Kidney capillary endothelial cell (primary cell): ENCODE measurements around the gene IRF1.
"Not testable (repeated sequence)": the region's sequence is repeated elsewhere in the genome, so short reads cannot be mapped to it uniquely, and the experiment has no call there.

Experiments
- DNase-seq: peaks from one replicate; pipeline ENCODE4 v3.0.0-alpha.2; 2018; ENCODE audit warnings: low spot score

IRF1 gene, protein sequence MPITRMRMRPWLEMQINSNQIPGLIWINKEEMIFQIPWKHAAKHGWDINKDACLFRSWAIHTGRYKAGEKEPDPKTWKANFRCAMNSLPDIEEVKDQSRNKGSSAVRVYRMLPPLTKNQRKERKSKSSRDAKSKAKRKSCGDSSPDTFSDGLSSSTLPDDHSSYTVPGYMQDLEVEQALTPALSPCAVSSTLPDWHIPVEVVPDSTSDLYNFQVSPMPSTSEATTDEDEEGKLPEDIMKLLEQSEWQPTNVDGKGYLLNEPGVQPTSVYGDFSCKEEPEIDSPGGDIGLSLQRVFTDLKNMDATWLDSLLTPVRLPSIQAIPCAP

GRCh38 chr5:132490484-132491367 lies at the start of gene IRF1:
Gene IRF1 (minus strand): TSS chr5:132490773. CDS start chr5:132489478, 1,295 bp downstream.
- peak; percentile 88 for DNase-seq

DNA sequence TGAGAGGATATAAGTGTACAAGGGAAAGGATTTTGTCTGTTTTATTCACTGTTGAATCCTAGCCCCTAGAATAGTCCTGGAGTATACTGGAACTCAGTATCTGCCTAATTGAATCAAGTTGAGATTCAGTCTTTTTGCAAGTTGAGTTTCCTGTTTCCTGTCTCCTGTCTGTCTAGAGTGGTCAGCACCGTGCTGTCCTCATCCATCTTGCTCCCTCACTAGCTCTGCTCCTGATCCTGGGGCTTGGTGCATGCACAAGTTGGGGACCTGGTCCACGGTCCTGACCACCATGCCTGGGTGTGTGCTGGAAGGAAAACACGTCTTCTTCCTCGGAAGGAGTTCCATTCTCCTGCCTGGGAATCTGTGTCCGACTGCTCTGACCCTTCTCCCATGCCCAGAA lies 49.6 kb upstream of the IRF1 start:
- no peak for DNase-seq

- no peak for DNase-seq
Observed at GRCh38 chr5:132539716-132540115, 49.1 kb upstream of the IRF1 start.

DNA sequence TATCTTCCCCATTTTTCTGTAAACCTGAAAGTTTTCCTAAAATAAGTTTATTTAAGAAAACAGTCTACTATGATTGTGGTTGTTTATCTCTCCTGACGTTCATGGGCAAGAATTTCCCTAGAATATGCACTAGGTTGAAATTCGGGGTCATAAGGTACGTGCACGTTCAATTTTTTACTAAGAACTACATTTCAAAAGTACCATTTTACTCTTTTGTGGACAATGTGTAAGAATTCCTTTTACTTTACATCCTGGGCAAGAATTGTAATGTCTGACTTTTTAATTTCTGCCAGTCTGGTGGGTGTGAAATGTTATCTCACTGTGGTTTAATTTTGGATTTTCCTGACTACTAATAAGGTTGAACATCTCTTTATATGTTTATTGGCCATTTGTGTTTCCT lies 40.4 kb upstream of the IRF1 start:
- DNase-seq = no peak

DNA sequence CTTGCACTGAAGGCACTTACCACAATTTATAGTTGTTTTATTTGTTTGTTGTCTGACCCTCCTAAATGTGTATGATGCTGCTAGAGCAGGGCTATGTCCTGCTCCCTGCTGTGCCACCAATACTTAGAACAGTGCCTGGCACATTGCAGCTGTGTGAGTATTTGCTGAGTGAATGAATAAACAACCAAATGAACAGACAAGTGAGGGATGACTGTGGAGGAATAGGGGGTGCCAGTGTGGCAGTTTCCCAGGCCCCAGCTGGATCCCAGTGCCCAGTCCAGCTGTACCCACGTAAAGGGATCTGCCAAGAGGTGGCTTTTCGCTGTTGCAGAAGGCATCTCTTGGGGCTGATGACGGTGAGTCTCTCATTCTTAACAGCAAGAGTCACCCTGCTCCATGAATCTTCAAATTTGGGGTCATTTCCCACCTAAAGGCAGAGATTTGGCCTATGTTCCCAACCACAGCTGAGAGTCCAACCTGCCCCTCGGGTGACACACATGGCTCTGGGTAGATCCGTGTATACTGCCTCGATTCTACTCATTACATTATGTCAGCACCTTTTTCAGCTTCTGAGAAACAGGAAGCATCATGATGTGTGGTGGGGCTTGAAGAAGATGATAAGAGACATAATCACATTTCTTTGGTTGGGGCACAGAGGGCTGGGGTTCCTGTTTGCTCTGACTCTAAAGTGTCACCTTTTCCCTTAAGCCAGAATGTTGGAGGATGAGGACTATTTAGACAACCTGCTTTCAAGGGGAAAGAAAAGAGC lies 38.5 kb upstream of the IRF1 start:
- DNase-seq = no peak

- DNase-seq = no peak
Observed at GRCh38 chr5:132528021-132528420, 37.4 kb upstream of the IRF1 start.

GRCh38 chr5:132526974-132527564 lies 36.5 kb upstream of the IRF1 start:
- no peak for DNase-seq

DNA sequence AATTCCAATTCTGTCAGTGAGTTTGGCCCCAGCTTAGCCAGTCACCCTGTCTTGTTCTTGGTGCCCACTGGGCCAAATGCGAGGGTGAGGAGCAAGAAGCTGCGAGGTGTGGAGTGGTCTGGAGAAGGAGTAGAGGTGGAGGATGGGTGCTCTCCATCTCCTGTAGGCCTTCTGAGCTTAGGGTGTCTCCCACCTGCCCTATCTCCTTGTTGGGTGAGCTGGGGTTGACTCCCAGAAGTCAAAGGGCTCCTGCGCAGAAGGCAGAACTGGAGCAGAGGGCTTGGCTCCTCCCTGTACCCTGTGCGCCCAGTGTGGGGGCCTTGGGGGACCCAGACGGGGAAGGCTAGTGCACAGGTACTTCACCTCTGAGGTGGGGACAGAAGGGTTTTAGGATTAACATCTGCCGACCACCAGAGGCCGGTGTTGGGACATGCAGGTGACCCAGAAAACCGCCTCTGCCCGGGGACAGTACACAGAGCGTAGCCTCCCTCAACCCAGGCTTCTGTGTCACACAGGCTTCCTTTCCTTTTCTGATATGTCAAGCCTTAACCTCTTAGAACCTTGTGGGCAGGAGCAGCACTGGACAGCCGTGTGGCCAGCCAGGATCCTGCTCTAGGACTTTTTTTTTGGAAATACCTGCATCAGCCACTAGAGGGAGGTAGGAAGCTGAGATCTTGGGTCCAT lies 35.9 kb upstream of the IRF1 start:
- DNase-seq = peak; percentile 55

- DNase-seq = no peak
Observed at GRCh38 chr5:132525299-132525724, 34.7 kb upstream of the IRF1 start.

- not testable (repeated sequence) for DNase-seq
Observed at GRCh38 chr5:132524877-132525276, 34.3 kb upstream of the IRF1 start.

GRCh38 chr5:132522067-132522466 lies 31.5 kb upstream of the IRF1 start:
- not testable (repeated sequence) for DNase-seq

GRCh38 chr5:132513618-132514336 lies 23.2 kb upstream of the IRF1 start:
- not testable (repeated sequence) for DNase-seq

DNA sequence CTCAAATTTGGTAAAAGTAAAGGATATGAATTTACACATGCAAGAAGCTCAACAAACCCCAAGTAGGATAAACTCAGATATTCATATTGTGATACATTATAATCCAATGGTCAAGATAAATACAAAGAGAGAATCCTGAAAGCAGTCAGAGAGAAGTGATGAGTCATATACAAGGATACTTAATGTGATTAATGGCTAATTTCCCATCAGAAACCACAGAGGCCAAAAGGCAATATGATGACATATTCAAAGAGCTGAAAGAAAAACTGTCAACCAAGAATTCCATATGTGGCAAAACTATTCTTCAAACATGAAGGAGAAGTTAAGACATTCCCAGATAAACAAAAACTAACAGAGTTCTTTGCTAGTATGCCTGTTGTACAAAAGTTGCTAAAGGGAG lies 19.5 kb upstream of the IRF1 start:
- DNase-seq = peak; percentile 63

DNA sequence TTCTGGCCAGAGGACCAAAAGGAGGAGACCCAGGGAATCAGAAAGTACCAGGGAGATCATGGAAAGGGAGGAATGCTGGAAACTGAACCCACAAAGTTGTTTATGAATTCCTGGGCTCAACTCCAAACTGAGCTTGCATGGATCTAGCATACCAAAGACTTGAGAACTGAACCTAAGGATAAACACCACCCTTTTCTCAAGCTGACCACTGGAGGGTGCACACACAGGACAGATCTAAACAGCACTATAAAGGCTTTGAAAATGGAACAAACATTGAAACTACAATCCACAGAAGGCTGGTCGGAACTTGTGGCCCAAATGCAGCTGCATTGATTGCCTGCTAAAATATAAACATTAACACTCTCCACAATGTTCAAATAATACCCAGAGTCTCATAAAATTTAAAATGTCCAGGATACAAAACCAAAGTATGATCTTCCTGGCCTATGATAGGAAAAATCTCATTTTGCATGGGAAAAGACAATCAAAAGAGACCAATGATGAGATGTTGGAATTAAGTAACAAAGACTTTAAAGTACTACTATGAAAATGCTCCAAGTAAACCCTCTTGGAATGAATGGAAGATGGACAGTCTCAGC lies 15.6 kb upstream of the IRF1 start:
- peak; percentile 53 for DNase-seq

DNA sequence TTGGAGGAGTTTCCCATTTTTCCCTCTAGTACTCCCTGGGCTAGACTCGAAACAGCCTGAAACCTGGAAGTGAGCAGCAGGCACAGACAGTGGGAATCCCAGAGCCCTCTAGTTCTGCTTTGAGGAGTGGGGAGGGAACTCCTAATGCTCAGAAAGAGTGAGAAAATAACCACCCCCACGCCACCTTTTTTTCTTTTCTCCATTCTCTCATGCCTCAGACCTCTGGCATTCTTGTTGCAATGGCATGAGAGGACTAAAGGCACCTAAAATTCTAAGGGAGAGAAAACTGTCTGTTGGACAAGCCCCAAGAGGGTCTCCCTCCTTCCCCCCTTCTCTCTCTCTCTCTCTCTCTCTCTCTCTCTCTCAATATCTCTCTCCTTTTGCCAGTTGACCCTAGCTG lies 15.1 kb upstream of the IRF1 start:
- no peak for DNase-seq

- no peak for DNase-seq
Observed at GRCh38 chr5:132504746-132505145, 14.2 kb upstream of the IRF1 start.

GRCh38 chr5:132503244-132503643 lies 12.7 kb upstream of the IRF1 start:
- DNase-seq = no peak

- DNase-seq = no peak
Observed at GRCh38 chr5:132501961-132502931, 11.7 kb upstream of the IRF1 start.

DNA sequence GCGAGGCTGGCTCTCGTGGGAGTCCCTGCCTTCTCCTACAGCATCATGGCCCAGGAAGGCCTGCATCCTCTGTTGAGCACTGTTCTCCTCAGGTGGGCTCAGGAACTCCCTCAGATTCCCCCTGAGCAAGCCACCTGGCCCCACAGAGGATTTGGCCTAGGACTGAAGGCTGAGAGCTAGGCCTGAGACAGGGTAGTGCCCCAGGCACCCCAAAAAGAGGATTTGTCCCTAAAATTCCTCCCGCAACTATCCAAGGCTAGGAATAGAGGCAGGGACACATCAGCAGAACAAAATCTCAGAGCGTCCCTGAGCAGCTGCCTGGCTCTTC lies 11.0 kb upstream of the IRF1 start:
- no peak for DNase-seq
